Measurements from ENCODE around the gene MMS22L. TPM values are rescaled to one million over a fixed set of nuclear protein-coding genes. Genes with fewer than 3 reads are reported as not detected.

MMS22L gene
- total and polyA plus RNA-seq, 2 experiments from 2014 or later, result 11.7 to 49.5 TPM

- Histone ChIP-seq H3K9me2 (ENCODE audit: insufficient read depth) (no peaks in the 10 kb centered on the region), H3K27me3 (ENCODE audit: insufficient read depth) (no peaks in the 10 kb centered on the region), H3K4me1 (ENCODE audit: insufficient read depth) (no peaks in the 10 kb centered on the region), H4K20me1 (replicated peaks; ENCODE audit: insufficient read depth) (peaks cover 8% of the 10 kb centered on the region; the same call in 1 of the 2 replicates), H3K27ac (ENCODE audit: low read depth) (no peak overlapping the region), H3K4me2 (no peak overlapping the region), H2AFZ (no peak overlapping the region), H3K79me2 (replicated peaks; ENCODE audit: insufficient read depth) (peaks cover 11% of the 10 kb centered on the region), H3K36me3 (ENCODE audit: insufficient read depth) (peaks cover 49% of the 10 kb centered on the region), H3K4me3 (no peak overlapping the region), H3F3A (replicated peaks; ENCODE audit: low read depth) (no peaks in the 10 kb centered on the region)
- Mint-ChIP-seq H3K4me1 (no peaks in the 10 kb centered on the region), H3K27me3 (ENCODE audit: insufficient read depth, low read depth, poor library complexity) (no peaks in the 10 kb centered on the region), H3K9me3 (peaks cover 7% of the 10 kb centered on the region; the same call in 1 of the 3 replicates), H3K36me3 (ENCODE audit: low read depth) (peaks cover 79% of the 10 kb centered on the region), H3K27ac (no peak overlapping the region), H3K4me3 (no peak overlapping the region)
- TF ChIP-seq EZH2 (IDR thresholded peaks at IDR 0.05; ENCODE audit: low read depth, unreplicated experiment), result no peak
- no peak for TF ChIP-seq NANOG (IDR thresholded peaks at IDR 0.05; ENCODE audit: borderline replicate concordance)
- no peak for TF ChIP-seq CREB1 (CRISPR knock-in tag; IDR thresholded peaks at IDR 0.05; ENCODE audit: low read depth)
- no peak for TF ChIP-seq REST (IDR thresholded peaks at IDR 0.05; ENCODE audit: unreplicated experiment)
- no peak for TF ChIP-seq ETS1 (IDR thresholded peaks at IDR 0.05)
- TF ChIP-seq STAT1 (IDR thresholded peaks at IDR 0.05; ENCODE audit: unreplicated experiment), result no peak
- no peak for TF ChIP-seq POLR2AphosphoS5 (IDR thresholded peaks at IDR 0.05; ENCODE audit: low read depth)
- ATAC-seq (no peak), DNase-seq (ENCODE audit: low spot score) (no peak)
Observed at GRCh38 chr6:97269821-97270220, 13.2 kb downstream of the MMS22L start.

DNA sequence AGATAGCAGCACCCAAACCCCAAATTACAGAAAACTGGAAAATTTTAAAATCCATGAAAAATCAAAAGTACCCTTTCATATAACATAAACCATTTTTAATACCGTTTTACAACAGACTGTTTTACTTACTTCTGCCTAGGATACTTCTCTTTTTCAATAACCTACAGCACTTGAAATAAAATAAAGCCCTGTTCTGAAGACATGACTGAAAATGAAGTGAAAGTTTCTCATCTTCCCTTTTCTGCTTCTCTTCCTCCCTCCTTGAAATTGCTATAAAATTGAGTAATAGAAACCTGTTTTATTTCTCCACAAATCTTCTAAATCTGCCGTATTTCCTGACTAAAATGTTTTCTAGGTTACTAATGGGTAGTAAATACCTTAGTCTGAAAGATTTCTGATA, 20.3 kb downstream of the MMS22L start:
- H2AFZ ChIP-seq, result no peak overlapping the region
- TF ChIP-seq, protein P1, sequence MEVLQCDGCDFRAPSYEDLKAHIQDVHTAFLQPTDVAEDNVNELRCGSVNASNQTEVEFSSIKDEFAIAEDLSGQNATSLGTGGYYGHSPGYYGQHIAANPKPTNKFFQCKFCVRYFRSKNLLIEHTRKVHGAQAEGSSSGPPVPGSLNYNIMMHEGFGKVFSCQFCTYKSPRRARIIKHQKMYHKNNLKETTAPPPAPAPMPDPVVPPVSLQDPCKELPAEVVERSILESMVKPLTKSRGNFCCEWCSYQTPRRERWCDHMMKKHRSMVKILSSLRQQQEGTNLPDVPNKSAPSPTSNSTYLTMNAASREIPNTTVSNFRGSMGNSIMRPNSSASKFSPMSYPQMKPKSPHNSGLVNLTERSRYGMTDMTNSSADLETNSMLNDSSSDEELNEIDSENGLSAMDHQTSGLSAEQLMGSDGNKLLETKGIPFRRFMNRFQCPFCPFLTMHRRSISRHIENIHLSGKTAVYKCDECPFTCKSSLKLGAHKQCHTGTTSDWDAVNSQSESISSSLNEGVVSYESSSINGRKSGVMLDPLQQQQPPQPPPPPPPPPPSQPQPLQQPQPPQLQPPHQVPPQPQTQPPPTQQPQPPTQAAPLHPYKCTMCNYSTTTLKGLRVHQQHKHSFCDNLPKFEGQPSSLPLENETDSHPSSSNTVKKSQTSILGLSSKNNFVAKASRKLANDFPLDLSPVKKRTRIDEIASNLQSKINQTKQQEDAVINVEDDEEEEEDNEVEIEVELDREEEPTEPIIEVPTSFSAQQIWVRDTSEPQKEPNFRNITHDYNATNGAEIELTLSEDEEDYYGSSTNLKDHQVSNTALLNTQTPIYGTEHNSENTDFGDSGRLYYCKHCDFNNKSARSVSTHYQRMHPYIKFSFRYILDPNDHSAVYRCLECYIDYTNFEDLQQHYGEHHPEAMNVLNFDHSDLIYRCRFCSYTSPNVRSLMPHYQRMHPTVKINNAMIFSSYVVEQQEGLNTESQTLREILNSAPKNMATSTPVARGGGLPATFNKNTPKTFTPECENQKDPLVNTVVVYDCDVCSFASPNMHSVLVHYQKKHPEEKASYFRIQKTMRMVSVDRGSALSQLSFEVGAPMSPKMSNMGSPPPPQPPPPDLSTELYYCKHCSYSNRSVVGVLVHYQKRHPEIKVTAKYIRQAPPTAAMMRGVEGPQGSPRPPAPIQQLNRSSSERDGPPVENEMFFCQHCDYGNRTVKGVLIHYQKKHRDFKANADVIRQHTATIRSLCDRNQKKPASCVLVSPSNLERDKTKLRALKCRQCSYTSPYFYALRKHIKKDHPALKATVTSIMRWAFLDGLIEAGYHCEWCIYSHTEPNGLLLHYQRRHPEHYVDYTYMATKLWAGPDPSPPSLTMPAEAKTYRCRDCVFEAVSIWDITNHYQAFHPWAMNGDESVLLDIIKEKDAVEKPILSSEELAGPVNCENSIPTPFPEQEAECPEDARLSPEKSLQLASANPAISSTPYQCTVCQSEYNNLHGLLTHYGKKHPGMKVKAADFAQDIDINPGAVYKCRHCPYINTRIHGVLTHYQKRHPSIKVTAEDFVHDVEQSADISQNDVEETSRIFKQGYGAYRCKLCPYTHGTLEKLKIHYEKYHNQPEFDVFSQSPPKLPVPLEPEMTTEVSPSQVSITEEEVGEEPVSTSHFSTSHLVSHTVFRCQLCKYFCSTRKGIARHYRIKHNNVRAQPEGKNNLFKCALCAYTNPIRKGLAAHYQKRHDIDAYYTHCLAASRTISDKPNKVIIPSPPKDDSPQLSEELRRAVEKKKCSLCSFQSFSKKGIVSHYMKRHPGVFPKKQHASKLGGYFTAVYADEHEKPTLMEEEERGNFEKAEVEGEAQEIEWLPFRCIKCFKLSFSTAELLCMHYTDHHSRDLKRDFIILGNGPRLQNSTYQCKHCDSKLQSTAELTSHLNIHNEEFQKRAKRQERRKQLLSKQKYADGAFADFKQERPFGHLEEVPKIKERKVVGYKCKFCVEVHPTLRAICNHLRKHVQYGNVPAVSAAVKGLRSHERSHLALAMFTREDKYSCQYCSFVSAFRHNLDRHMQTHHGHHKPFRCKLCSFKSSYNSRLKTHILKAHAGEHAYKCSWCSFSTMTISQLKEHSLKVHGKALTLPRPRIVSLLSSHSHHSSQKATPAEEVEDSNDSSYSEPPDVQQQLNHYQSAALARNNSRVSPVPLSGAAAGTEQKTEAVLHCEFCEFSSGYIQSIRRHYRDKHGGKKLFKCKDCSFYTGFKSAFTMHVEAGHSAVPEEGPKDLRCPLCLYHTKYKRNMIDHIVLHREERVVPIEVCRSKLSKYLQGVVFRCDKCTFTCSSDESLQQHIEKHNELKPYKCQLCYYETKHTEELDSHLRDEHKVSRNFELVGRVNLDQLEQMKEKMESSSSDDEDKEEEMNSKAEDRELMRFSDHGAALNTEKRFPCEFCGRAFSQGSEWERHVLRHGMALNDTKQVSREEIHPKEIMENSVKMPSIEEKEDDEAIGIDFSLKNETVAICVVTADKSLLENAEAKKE (CRISPR knock-in tag; IDR thresholded peaks at IDR 0.05), result no peak
- TF ChIP-seq ZNF114 (CRISPR knock-in tag; IDR thresholded peaks at IDR 0.05), result no peak
- Mint-ChIP-seq H3K36me3 (ENCODE audit: low read depth) (peaks cover 63% of the 10 kb centered on the region), H3K27ac (no peak overlapping the region), H3K9me3 (peaks cover 7% of the 10 kb centered on the region; the same call in 1 of the 3 replicates), H3K27me3 (ENCODE audit: insufficient read depth, low read depth, poor library complexity) (peaks cover 2% of the 10 kb centered on the region), H3K4me1 (no peaks in the 10 kb centered on the region), H3K4me3 (no peak overlapping the region)
- no peaks in the 10 kb centered on the region for H3K4me1 ChIP-seq (ENCODE audit: insufficient read depth)
- H3K27me3 ChIP-seq (ENCODE audit: insufficient read depth), result no peaks in the 10 kb centered on the region
- peaks cover 5% of the 10 kb centered on the region; the same call in 1 of the 2 replicates for H4K20me1 ChIP-seq (replicated peaks; ENCODE audit: insufficient read depth)
- no peak overlapping the region for H3K4me3 ChIP-seq
- ATAC-seq (no peak), DNase-seq (ENCODE audit: low spot score) (no peak)
- peaks cover 5% of the 10 kb centered on the region; the same call in 1 of the 2 replicates for H3K79me2 ChIP-seq (replicated peaks; ENCODE audit: insufficient read depth)
- peaks cover 50% of the 10 kb centered on the region for H3K36me3 ChIP-seq (ENCODE audit: insufficient read depth)
- H3K9me2 ChIP-seq (ENCODE audit: insufficient read depth), result no peaks in the 10 kb centered on the region
- H3K4me2 ChIP-seq, result no peak overlapping the region
- no peak overlapping the region for H3K27ac ChIP-seq (ENCODE audit: low read depth)
- H3F3A ChIP-seq (replicated peaks; ENCODE audit: low read depth), result no peaks in the 10 kb centered on the region

All from GM23338 (cell line).